LNCAP (cell line): ENCODE measurements around the gene ZNF24.

Source experiments
- CTCF ChIP-seq: fragments of 450-650 bp; IDR thresholded peaks from 2 replicates; pipeline ENCODE4 v1.5.1; 2017; ENCODE audit warnings: mild to moderate bottlenecking

ZNF24 gene

GRCh38 chr18:35289727-35290093, 54.5 kb downstream of the ZNF24 start:
- no peak for TF ChIP-seq CTCF

DNA sequence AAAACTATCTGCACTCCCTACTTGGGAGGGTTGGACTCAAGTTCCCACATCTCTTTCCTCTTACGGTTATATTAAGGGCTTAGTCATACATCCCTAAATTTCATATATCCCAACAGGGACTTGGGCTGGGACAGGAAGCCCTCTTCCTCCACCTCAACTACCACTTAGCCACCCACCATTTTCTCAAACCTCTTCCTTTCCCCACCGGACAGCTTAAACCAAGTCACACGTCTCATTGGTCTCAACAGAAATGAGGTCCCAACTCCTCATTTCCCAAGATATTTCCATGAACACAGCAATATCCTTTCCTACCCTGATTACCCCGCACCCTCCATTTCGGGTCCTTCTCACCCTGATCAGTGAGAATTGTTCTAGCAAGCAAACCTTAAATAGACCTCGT, 54.9 kb downstream of the ZNF24 start:
- TF ChIP-seq CTCF: no peak

DNA sequence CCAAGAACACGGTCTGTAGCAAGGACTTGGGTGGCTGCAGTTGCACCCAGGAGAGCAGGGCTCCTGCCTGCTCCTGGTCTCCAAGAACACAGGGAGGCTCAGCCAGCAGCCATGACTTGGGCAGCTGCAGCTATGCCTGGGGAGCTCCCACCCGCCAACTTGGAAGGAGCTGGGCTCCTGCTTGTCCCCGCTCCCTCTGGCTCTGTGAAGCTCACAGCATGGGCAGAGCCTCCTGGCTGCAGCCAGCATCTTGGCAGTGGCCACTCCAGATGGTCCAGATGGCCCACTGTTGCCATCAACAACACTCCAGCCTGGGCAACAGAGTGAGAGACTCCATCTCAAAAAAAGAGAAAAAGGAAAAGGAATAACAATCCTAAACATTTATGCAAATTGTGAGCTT, 59.4 kb downstream of the ZNF24 start:
- TF ChIP-seq CTCF: no peak

DNA sequence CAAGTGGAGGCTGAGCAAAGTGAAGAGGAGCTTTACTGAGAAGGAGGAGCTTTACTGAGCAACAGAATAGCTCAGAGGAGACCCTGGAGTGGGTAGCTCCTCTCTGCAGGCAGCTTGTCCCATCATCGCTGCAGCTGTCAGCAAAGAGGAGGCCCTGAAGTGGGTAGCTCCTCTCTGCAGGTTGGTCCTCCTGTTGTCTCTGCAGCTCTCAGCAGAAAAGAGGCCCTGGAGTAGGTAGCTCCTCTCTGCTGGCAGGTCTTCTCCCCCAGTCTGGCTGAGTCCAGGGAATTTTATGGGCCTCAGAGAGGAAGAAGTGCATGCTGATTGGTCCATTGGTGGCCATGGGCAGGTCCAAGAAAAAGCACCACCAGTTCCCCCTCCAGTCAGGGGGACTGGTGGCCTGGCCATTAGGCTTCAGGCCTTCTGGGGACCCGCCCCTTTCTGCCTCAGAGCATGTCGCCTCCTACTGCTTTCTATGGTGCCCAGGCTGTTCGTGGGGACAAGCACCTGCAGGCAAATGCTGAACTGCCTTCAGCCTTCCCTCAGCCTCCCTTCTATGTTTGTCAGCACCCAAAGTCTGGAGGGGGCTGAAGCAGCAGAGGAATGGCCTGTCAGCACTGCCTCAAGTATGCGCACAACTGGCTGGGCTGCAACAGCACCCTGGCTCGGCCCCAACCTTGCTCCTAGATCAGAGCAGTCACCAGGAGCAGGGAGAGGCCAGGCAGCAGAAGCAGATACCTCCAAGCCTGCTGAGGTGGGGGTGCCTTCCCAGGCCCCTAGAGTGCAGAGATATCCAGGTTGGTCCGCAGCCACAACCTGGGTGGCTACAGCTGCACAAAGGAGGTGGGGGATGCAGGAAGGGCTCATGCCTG, 60.1 kb downstream of the ZNF24 start:
- no peak for TF ChIP-seq CTCF

DNA sequence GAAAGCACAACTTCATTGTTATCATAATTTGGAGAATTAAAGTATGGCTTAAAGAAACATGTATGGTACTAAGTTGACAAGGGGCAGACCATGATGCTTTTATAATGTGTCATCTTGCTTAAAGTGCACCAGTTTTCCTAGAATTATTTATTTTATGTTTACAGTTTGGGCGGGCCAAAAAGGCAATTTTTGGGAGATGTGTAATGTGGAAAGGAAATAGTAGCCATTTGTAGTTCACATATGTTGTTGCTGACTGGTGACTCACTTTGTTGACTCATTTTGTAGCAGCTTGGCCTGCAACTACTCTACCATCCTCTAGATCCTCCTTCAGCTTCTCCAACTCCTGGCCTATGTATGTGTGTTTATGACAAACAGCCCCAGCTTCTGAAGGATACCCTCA, 61.9 kb downstream of the ZNF24 start:
- no peak for TF ChIP-seq CTCF
